Endodermal cell (in vitro differentiated cells): ENCODE measurements around the gene ZFX. TPM values are rescaled to one million over a fixed set of nuclear protein-coding genes. Genes with fewer than 3 reads are reported as not detected.

Source experiments
- DNase-seq: peaks from one replicate; pipeline ENCODE4 v3.0.0-alpha.2; 2017
- H3K27ac ChIP-seq: 2 replicates; pipeline ENCODE4 v1.5.1; 2013; ENCODE audit warnings: mild to moderate bottlenecking, low read depth, low read length, moderate library complexity
- H3K27me3 ChIP-seq: 2 replicates; pipeline ENCODE4 v1.6.1; 2013; ENCODE audit warnings: mild to moderate bottlenecking, low read length, moderate library complexity; ENCODE audit not compliant: insufficient read depth, control insufficient read depth, poor library complexity, severe bottlenecking
- H3K36me3 ChIP-seq: 2 replicates; pipeline ENCODE4 v1.7.0; 2013; ENCODE audit warnings: mild to moderate bottlenecking, low read length, moderate library complexity; ENCODE audit not compliant: control insufficient read depth, insufficient read depth
- H3K4me1 ChIP-seq: one replicate; pipeline ENCODE4 v1.7.0; 2013; ENCODE audit warnings: low read length; ENCODE audit not compliant: control insufficient read depth, insufficient read depth
- H3K4me3 ChIP-seq: 2 replicates; pipeline ENCODE4 v1.5.1; 2013; ENCODE audit warnings: mild to moderate bottlenecking, low read length, moderate library complexity
- H3K9ac ChIP-seq: 2 replicates; pipeline ENCODE4 v1.6.1; 2013; ENCODE audit warnings: mild to moderate bottlenecking, low read length, moderate library complexity; ENCODE audit not compliant: poor library complexity, severe bottlenecking; ENCODE audit errors: extremely low read depth
- H3K9me3 ChIP-seq: 2 replicates; pipeline ENCODE4 v1.6.1; 2013; ENCODE audit warnings: mild to moderate bottlenecking, low read length, moderate library complexity; ENCODE audit not compliant: control insufficient read depth
- H3K27ac Mint-ChIP-seq: 2 replicates; pipeline ENCODE4 v1.8.0; 2020; ENCODE audit warnings: mixed read lengths
- H3K27me3 Mint-ChIP-seq: 2 replicates; pipeline ENCODE4 v1.8.0; 2021; ENCODE audit warnings: mild to moderate bottlenecking, mixed read lengths; ENCODE audit not compliant: insufficient read depth
- H3K36me3 Mint-ChIP-seq: 2 replicates; pipeline ENCODE4 v1.8.0; 2020; ENCODE audit warnings: low read depth, mixed read lengths
- H3K4me1 Mint-ChIP-seq: 2 replicates; pipeline ENCODE4 v1.8.0; 2020; ENCODE audit warnings: mixed read lengths
- H3K4me3 Mint-ChIP-seq: 2 replicates; pipeline ENCODE4 v1.8.0; 2020; ENCODE audit warnings: mild to moderate bottlenecking, moderate library complexity, mixed read lengths
- H3K9me3 Mint-ChIP-seq: 2 replicates; pipeline ENCODE4 v1.8.0; 2020; ENCODE audit warnings: mild to moderate bottlenecking, mixed read lengths
- WGBS, 2 experiments: methylation state at CpG; one replicate each; pipeline versions ENCODE4 v1.1.5 to v1.1.7; 2013; ENCODE audit warnings: missing lambda C conversion rate in 2 of 2, mixed read lengths in 1 of 2; ENCODE audit not compliant: insufficient coverage in 1 of 2, insufficient read length in 1 of 2; 5-methylcytosine and 5-hydroxymethylcytosine counted together
- total RNA-seq, 2 donors: library from RNA; stranded (reverse); fragmentation: NEBNext Ultra II Directional in 1 of 2; extraction: Animal tissue kit (Norgen Biotek cat#: 25700) in 1 of 2; gene quantifications; 2 replicates in 1 of 2; 3 replicates in 1 of 2; pipeline ENCODE4 v1.2.1, GENCODE V29; 2021
- TF ChIP-seq, protein P1 (sequence below): fragments of 200-600 bp; sonication (generic); conservative IDR thresholded peaks from 2 replicates; pipeline ENCODE4 v1.5.0; 2021; ENCODE audit warnings: antibody characterized with exemption, mild to moderate bottlenecking

Gene ZFX
- total RNA-seq, 2 donors from 2014 or later: 20.3 to 51.0 TPM

- Histone ChIP-seq H3K4me3 (no peak overlapping the region), H3K4me1 (no peaks in the 10 kb centered on the region), H3K27me3 (no peaks in the 10 kb centered on the region), H3K27ac (no peak overlapping the region), H3K9ac (no peak overlapping the region), H3K36me3 (no peaks in the 10 kb centered on the region), H3K9me3 (no peaks in the 10 kb centered on the region)
- WGBS, 2 experiments: 88% methylated on average over 1 of the region's 1 CpG; no CpG with 5 or more reads in 1 of the 2 experiments
- Mint-ChIP-seq H3K9me3 (no peaks in the 10 kb centered on the region), H3K36me3 (no peaks in the 10 kb centered on the region), H3K4me3 (no peak overlapping the region), H3K4me1 (no peaks in the 10 kb centered on the region), H3K27ac (no peak overlapping the region), H3K27me3 (peaks cover 5% of the 10 kb centered on the region)
- TF ChIP-seq, protein P1, sequence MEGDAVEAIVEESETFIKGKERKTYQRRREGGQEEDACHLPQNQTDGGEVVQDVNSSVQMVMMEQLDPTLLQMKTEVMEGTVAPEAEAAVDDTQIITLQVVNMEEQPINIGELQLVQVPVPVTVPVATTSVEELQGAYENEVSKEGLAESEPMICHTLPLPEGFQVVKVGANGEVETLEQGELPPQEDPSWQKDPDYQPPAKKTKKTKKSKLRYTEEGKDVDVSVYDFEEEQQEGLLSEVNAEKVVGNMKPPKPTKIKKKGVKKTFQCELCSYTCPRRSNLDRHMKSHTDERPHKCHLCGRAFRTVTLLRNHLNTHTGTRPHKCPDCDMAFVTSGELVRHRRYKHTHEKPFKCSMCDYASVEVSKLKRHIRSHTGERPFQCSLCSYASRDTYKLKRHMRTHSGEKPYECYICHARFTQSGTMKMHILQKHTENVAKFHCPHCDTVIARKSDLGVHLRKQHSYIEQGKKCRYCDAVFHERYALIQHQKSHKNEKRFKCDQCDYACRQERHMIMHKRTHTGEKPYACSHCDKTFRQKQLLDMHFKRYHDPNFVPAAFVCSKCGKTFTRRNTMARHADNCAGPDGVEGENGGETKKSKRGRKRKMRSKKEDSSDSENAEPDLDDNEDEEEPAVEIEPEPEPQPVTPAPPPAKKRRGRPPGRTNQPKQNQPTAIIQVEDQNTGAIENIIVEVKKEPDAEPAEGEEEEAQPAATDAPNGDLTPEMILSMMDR: no peak
- DNase-seq: no peak
Measured at GRCh38 chrX:24231641-24232179, 82.2 kb downstream of the ZFX start.

- no peak overlapping the region for H3K9ac ChIP-seq
- no peak overlapping the region for H3K4me3 Mint-ChIP-seq
- no peak overlapping the region for H3K4me3 ChIP-seq
- peaks cover 5% of the 10 kb centered on the region for H3K27me3 Mint-ChIP-seq
- H3K9me3 Mint-ChIP-seq: no peaks in the 10 kb centered on the region
- H3K4me1 ChIP-seq: no peaks in the 10 kb centered on the region
- H3K4me1 Mint-ChIP-seq: no peaks in the 10 kb centered on the region
- TF ChIP-seq, protein P1: no peak
- no peaks in the 10 kb centered on the region for H3K36me3 Mint-ChIP-seq
- H3K27ac Mint-ChIP-seq: no peak overlapping the region
- DNase-seq: no peak
- H3K36me3 ChIP-seq: no peaks in the 10 kb centered on the region
- no peaks in the 10 kb centered on the region for H3K27me3 ChIP-seq
- H3K27ac ChIP-seq: no peak overlapping the region
- no peaks in the 10 kb centered on the region for H3K9me3 ChIP-seq
Measured at GRCh38 chrX:24232796-24233195, 83.3 kb downstream of the ZFX start.

DNA sequence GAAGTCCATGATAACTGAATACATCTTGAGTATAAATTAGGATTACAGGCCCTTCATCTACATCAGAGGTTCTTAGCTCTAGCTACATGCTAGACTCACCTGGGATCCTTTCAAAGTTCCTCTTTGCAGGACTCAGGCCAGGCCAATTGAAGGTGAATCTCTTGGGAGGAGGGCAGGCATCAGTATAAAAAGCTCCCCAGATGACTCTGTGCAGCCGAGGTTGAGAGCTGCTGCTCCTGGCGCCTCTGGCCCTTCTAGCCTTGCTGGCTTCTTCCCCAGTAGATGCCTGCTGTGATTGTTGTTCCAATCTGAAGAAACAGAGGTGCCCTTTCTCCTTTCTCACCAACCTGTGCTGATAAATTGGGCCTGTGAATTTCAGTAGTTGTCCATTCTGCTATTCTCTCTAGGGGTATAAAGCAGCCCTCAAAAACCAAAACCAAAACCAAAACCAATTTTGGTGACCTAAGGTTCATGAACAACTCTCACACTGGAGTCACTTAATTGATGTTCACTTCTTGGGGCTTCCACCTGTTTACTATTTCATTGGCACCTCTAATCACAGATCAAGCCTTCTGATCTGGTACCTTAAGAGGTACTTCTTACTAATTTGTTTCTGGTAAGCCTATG is 85.7 kb downstream of the ZFX start:
- TF ChIP-seq, protein P1: no peak
- Mint-ChIP-seq H3K27me3 (peaks cover 5% of the 10 kb centered on the region), H3K9me3 (no peaks in the 10 kb centered on the region), H3K27ac (no peak overlapping the region), H3K4me1 (no peaks in the 10 kb centered on the region), H3K4me3 (no peak overlapping the region), H3K36me3 (no peaks in the 10 kb centered on the region)
- 92% methylated on average over 2 of the region's 2 CpGs; no CpG with 5 or more reads in 1 of the 2 experiments for WGBS, 2 experiments
- H3K36me3 ChIP-seq: no peaks in the 10 kb centered on the region
- H3K27ac ChIP-seq: no peak overlapping the region
- no peaks in the 10 kb centered on the region for H3K9me3 ChIP-seq
- DNase-seq: no peak
- no peaks in the 10 kb centered on the region for H3K4me1 ChIP-seq
- no peaks in the 10 kb centered on the region for H3K27me3 ChIP-seq
- no peak overlapping the region for H3K4me3 ChIP-seq
- H3K9ac ChIP-seq: no peak overlapping the region
